ENCODE measurements around the gene DCAF11. TPM values are rescaled to one million over a fixed set of nuclear protein-coding genes. Genes with fewer than 3 reads are reported as not detected.

Gene DCAF11
- total RNA-seq, 1 donor from 2014 or later: 54.1 TPM

DNA sequence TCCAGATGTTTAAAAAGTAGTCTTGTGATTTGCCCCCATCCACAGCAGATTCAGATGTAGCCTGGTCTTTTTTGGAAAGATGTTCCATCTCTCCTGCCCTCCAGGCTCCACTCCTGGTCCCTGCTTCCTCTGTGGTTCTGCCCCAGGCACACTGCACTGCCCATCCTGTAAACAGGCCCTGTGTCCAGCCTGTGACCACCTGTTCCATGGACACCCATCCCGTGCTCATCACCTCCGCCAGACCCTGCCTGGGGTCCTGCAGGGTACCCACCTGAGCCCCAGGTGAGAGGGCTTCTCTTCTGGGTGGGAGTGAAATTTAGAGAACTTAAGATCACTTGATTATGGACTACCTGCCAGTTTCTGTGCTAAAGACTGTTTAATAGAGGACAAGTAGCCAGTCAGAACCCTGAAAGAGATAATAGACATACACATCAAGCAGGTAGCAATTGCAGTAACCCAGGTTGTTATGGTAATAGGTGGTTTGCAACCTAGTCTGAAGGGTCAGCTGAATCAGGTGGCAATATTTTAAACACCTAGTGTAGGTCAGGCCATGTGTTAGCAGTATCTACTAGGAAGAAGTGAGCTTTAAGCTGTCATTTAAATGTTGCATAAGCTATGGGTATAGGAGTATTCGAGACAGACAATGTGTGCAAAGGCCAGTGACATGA lies 34.9 kb downstream of the DCAF11 start:
- Mint-ChIP-seq H3K4me1 (ENCODE audit: low read depth, unreplicated experiment) (peaks cover 9% of the 10 kb centered on the region), H3K4me3 (ENCODE audit: unreplicated experiment) (peak overlapping the region; percentile 90), H3K27ac (ENCODE audit: unreplicated experiment) (peak overlapping the region; percentile 38), H3K9me3 (ENCODE audit: unreplicated experiment) (peaks cover 4% of the 10 kb centered on the region), H3K27me3 (ENCODE audit: unreplicated experiment) (peaks cover 4% of the 10 kb centered on the region), H3K36me3 (ENCODE audit: unreplicated experiment) (no peaks in the 10 kb centered on the region)
- no peak for DNase-seq
- TF ChIP-seq, protein P1, sequence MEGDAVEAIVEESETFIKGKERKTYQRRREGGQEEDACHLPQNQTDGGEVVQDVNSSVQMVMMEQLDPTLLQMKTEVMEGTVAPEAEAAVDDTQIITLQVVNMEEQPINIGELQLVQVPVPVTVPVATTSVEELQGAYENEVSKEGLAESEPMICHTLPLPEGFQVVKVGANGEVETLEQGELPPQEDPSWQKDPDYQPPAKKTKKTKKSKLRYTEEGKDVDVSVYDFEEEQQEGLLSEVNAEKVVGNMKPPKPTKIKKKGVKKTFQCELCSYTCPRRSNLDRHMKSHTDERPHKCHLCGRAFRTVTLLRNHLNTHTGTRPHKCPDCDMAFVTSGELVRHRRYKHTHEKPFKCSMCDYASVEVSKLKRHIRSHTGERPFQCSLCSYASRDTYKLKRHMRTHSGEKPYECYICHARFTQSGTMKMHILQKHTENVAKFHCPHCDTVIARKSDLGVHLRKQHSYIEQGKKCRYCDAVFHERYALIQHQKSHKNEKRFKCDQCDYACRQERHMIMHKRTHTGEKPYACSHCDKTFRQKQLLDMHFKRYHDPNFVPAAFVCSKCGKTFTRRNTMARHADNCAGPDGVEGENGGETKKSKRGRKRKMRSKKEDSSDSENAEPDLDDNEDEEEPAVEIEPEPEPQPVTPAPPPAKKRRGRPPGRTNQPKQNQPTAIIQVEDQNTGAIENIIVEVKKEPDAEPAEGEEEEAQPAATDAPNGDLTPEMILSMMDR (IDR thresholded peaks at IDR 0.05; ENCODE audit: partially characterized antibody, unreplicated experiment): no peak

DNA sequence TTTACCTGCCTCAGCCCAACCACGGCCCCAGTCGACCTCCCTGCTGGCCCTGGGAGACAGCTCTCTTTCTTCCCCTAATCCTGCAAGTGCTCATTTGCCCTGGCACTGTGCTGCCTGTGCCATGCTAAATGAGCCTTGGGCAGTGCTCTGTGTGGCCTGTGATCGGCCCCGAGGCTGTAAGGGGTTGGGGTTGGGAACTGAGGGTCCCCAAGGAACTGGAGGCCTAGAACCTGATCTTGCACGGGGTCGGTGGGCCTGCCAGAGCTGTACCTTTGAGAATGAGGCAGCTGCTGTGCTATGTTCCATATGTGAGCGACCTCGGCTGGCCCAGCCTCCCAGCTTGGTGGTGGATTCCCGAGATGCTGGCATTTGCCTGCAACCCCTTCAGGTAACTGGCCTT lies 35.5 kb downstream of the DCAF11 start:
- peak overlapping the region; percentile 70 for H3K27ac Mint-ChIP-seq (ENCODE audit: unreplicated experiment)
- H3K4me3 Mint-ChIP-seq (ENCODE audit: unreplicated experiment): no peak overlapping the region
- H3K9me3 Mint-ChIP-seq (ENCODE audit: unreplicated experiment): peaks cover 4% of the 10 kb centered on the region
- H3K27me3 Mint-ChIP-seq (ENCODE audit: unreplicated experiment): peaks cover 4% of the 10 kb centered on the region
- no peaks in the 10 kb centered on the region for H3K36me3 Mint-ChIP-seq (ENCODE audit: unreplicated experiment)
- DNase-seq: no peak
- peaks cover 13% of the 10 kb centered on the region for H3K4me1 Mint-ChIP-seq (ENCODE audit: low read depth, unreplicated experiment)
- TF ChIP-seq, protein P1 (IDR thresholded peaks at IDR 0.05; ENCODE audit: partially characterized antibody, unreplicated experiment): no peak

DNA sequence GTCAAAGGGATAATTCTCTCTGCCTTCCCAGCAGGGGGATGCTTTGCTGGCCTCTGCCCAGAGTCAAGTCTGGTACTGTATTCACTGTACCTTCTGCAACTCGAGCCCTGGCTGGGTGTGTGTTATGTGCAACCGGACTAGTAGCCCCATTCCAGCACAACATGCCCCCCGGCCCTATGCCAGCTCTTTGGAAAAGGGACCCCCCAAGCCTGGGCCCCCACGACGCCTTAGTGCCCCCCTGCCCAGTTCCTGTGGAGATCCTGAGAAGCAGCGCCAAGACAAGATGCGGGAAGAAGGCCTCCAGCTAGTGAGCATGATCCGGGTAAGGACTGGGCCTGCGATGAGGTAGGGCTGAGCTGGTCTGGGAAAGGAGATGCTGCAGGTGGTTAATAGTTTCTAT lies 36.0 kb downstream of the DCAF11 start:
- Mint-ChIP-seq H3K36me3 (ENCODE audit: unreplicated experiment) (no peaks in the 10 kb centered on the region), H3K27ac (ENCODE audit: unreplicated experiment) (peak overlapping the region; percentile 70), H3K4me3 (ENCODE audit: unreplicated experiment) (no peak overlapping the region), H3K27me3 (ENCODE audit: unreplicated experiment) (peaks cover 5% of the 10 kb centered on the region), H3K9me3 (ENCODE audit: unreplicated experiment) (peaks cover 4% of the 10 kb centered on the region), H3K4me1 (ENCODE audit: low read depth, unreplicated experiment) (peaks cover 13% of the 10 kb centered on the region)
- TF ChIP-seq, protein P1 (IDR thresholded peaks at IDR 0.05; ENCODE audit: partially characterized antibody, unreplicated experiment): no peak
- no peak for DNase-seq

DNA sequence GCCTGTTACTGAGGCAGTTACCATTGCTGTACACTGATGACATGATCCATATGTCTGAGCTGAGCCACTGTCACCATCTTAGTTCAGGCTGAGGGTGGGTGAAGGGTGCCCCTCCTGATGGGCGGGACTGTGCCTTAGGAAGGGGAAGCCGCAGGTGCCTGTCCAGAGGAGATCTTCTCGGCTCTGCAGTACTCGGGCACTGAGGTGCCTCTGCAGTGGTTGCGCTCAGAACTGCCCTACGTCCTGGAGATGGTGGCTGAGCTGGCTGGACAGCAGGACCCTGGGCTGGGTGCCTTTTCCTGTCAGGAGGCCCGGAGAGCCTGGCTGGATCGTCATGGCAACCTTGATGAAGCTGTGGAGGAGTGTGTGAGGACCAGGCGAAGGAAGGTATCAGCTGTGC lies 36.4 kb downstream of the DCAF11 start:
- Mint-ChIP-seq H3K27me3 (ENCODE audit: unreplicated experiment) (peaks cover 7% of the 10 kb centered on the region), H3K36me3 (ENCODE audit: unreplicated experiment) (no peaks in the 10 kb centered on the region), H3K27ac (ENCODE audit: unreplicated experiment) (peak overlapping the region; percentile 43), H3K9me3 (ENCODE audit: unreplicated experiment) (peaks cover 4% of the 10 kb centered on the region), H3K4me1 (ENCODE audit: low read depth, unreplicated experiment) (peaks cover 10% of the 10 kb centered on the region), H3K4me3 (ENCODE audit: unreplicated experiment) (no peak overlapping the region)
- no peak for DNase-seq
- TF ChIP-seq, protein P1 (IDR thresholded peaks at IDR 0.05; ENCODE audit: partially characterized antibody, unreplicated experiment): no peak

DNA sequence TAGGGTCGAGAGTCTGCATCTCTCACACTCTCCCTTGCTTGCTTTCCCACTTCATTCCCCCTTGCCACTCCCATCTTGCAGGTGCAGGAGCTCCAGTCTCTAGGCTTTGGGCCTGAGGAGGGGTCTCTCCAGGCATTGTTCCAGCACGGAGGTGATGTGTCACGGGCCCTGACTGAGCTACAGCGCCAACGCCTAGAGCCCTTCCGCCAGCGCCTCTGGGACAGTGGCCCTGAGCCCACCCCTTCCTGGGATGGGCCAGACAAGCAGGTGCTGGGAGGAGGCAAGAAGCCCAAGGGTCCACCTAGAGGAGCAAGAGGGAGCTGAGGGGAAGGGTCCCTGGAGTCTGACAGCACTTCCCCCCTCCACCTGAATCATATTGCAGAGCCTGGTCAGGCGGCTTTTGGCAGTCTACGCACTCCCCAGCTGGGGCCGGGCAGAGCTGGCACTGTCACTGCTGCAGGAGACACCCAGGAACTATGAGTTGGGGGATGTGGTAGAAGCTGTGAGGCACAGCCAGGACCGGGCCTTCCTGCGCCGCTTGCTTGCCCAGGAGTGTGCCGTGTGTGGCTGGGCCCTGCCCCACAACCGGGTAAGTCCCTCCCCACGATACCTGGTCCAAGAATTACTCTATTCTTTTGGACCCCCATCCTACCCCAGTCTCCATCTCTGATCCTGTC lies 37.0 kb downstream of the DCAF11 start:
- peaks cover 7% of the 10 kb centered on the region for H3K27me3 Mint-ChIP-seq (ENCODE audit: unreplicated experiment)
- H3K9me3 Mint-ChIP-seq (ENCODE audit: unreplicated experiment): peaks cover 4% of the 10 kb centered on the region
- peaks cover 8% of the 10 kb centered on the region for H3K4me1 Mint-ChIP-seq (ENCODE audit: low read depth, unreplicated experiment)
- H3K36me3 Mint-ChIP-seq (ENCODE audit: unreplicated experiment): no peaks in the 10 kb centered on the region
- H3K27ac Mint-ChIP-seq (ENCODE audit: unreplicated experiment): peak overlapping the region; percentile 33
- no peak for DNase-seq
- TF ChIP-seq, protein P1 (IDR thresholded peaks at IDR 0.05; ENCODE audit: partially characterized antibody, unreplicated experiment): no peak
- no peak overlapping the region for H3K4me3 Mint-ChIP-seq (ENCODE audit: unreplicated experiment)
